RPMI8226 (cell line): ENCODE results near the gene DCBLD2.
"Not testable (repeated sequence)": the region's sequence is repeated elsewhere in the genome, so short reads cannot be mapped to it uniquely, and the experiment has no call there.

ENCODE experiments used
- DNase-seq: peaks from one replicate; pipeline ENCODE4 v3.0.0-alpha.2; 2015

DCBLD2 gene

GRCh38 chr3:98890965-98891910 lies 10.3 kb downstream of the DCBLD2 start:
- DNase-seq = no peak

DNA sequence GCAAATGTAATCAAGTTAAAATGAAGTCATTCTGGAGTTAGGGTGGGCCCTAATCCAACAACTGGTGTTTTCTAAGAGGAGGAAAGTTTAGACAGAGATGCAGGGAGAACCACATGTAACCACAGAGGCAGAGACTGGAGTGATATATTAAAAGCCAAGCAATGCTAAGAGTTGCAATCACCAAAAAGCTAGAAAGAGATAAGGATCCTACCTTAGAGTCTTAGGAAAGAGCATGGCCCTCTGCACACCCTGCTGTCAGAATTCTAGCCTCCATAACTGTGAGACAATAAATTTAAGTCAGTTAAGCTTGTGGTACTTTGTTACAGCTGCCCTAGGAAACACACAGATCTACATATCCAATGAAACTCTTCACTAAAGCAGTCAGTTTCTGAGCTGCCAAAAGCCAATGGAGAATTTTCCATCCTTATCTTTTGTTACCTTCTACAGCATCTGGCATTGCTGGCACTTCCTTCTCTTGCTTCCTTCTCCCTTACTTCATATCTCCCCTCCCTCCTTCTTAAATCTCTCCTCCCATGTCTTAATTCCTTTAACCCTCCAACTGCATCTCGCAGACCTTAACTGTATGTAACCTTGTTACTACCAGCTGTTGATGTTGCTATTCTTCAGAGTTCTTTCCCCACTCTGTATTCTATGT lies 11.2 kb downstream of the DCBLD2 start:
- no peak for DNase-seq

DNA sequence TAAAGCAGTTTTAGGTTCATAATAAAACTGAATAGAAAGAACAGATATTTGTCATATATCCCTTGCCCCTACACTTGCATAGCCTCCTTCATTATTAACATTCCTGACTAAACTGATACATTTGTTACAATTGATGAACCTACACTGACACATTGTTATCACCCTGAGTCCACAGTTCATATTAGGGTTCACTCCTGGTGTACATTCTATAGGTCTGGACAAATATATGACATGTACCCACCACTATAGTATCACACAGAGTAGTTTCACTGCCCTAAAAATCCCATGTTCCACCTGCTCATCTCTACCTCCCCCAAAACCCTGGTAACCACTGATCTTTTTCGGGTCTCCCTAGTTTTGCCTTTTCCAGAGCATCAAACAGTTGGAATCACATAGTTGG lies 13.8 kb downstream of the DCBLD2 start:
- DNase-seq = no peak

DNA sequence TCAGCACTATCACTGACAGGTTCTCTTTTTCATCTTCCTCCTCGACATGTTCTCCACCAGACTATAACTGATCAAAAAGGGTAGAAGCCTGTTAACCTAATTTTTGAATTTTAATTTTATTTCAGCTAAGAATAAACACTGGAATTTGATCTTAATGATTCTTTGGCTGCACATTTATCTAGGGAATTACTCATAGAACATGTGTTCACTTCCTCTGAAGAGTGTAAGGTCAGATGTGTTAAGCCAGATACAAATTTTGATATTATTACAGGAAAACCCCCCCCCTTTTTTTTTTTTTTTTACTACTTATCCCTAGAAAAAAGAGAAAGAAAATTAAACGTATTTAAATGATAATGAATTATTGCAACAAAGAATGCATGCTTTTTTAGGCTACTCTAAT lies 15.0 kb downstream of the DCBLD2 start:
- DNase-seq = no peak

GRCh38 chr3:98885851-98886250 lies 15.6 kb downstream of the DCBLD2 start:
- DNase-seq = no peak

DNA sequence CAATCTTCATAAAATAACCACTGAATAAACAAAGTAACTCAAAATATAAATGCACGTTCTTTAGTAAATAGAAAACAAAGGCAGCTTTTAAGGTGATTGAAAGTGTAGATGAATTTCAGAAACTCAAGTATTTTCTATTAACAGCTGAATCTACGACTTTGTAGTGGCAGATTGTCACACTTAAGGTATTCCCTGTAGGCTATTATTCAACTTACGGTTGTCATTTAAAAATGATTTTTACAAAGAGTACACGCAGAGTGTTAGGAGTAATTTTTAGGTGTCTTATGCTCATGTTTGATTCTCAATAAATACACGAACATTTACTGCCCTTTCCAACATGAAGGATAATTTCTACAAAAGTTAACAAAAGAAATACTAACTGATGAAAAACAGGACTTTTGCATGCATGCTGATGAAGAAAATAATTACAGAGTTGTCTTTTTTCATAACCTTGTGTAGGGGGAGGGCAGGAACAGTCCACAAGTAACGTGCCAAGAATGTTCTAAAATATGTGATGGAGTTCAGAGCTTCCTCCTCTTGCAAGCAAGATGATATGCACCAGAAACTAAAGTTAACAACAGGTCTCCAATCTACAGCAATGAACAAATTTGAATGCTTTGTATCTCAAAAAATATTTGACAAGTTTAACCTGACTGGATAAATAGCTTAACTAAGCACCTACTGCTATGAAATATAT lies 16.7 kb downstream of the DCBLD2 start:
- no peak for DNase-seq

GRCh38 chr3:98882614-98883333 lies 18.7 kb downstream of the DCBLD2 start:
- not testable (repeated sequence) for DNase-seq

GRCh38 chr3:98877132-98877531 lies 24.4 kb downstream of the DCBLD2 start:
- no peak for DNase-seq

- no peak for DNase-seq
Observed at GRCh38 chr3:98875535-98875934, 26.0 kb downstream of the DCBLD2 start.

DNA sequence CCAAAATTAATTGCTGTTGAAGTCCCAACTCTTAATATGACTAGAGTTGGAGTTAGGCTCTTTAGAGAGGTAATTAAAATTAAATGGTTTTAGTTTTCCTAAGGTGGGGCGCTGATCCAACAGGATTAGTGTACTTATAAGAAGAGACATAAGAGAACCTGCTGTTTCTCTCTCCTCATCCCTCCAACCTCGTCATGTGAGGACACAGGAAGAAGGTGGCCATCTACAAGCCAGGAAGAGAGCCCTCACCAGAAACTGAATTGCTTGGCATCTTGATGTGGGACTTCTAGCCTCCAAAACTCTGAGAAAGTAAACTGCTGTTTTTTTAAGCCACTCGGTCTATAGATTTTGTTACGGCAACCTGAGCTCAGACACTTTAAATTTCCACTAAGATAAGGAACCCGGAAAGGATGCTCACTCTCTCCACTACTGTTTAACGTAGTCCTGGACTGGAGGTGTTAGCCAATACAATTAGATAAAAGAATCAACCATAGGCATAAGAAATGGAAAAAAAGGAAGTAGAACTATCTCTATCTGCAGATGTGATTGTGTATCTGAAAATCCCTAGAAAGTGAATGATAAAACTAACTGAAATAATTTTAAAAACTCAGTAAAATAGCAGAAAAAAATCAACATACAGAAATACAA lies 26.8 kb downstream of the DCBLD2 start:
- no peak for DNase-seq

GRCh38 chr3:98869391-98869790 lies 32.1 kb downstream of the DCBLD2 start:
- DNase-seq = no peak

- not testable (repeated sequence) for DNase-seq
Observed at GRCh38 chr3:98857971-98858370, 43.5 kb downstream of the DCBLD2 start.

- DNase-seq = not testable (repeated sequence)
Observed at GRCh38 chr3:98857258-98857657, 44.2 kb downstream of the DCBLD2 start.

DNA sequence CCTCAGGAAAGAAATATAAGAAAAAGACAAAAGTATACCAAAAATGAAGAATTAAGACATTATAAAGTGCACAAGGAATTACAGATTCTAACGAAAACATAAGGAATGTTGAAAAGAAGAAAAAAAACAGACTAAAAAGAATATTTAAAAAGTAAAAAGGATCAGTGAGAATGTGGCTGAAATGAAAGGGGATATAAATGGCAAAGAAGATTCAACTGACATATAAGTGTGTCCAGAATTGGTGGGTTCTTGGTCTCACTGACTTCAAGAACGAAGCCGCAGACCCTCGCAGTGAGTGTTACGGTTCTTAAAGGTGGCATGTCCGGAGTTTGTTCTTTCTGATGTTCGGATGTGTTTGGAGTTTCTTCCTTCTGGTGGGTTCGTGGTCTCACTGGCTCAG lies 44.8 kb downstream of the DCBLD2 start:
- no peak for DNase-seq

DNA sequence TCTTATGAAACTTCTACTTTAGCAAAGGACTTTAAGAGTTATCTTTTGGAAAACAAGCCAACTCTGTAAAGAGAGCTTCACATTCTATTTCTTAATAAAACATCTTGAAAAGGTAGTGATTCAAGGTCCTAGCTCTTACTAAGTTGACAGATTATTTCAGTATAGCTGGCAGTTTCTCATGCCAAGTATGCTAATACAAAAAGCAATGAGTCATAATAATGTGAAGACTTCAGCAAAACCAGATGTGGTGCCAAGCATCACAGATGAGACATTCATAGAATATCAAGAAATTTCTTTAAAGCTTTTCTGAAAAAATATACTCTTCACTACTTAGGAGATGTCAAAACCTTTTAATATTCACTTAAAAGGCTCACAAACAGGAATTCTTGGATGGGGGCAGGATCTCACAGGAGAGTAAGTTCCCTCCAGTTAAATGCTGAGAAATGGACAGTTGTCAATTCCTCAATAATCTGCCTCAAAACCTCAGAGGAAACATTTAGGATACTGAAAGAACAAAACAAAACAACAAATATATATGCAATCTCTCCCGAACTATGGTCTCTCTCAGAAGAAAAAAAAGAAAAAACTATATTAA lies 45.6 kb downstream of the DCBLD2 start:
- no peak for DNase-seq

- no peak for DNase-seq
Observed at GRCh38 chr3:98848108-98848507, 53.4 kb downstream of the DCBLD2 start.

DNA sequence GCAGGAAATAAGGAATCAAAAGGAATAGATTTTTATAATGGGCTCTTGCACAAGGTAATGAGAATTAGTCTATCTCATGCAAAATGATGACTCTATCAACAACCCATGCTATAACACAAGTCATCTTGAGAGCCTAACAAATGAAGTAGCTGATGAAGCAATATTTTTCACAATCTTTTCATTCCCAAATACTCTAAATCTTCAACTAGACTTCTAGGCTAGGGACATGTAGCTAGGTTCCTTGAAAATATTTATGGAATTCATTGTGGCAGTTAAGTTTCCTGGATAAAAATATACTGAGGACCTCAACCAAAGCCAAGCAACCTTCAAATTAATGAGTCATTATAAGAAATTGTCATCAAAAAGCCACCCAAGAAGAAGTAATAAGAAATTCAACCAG lies 55.4 kb downstream of the DCBLD2 start:
- no peak for DNase-seq

GRCh38 chr3:98843266-98843959 lies 58.1 kb downstream of the DCBLD2 start:
- DNase-seq = no peak

- no peak for DNase-seq
Observed at GRCh38 chr3:98839846-98840245, 61.6 kb downstream of the DCBLD2 start.

DNA sequence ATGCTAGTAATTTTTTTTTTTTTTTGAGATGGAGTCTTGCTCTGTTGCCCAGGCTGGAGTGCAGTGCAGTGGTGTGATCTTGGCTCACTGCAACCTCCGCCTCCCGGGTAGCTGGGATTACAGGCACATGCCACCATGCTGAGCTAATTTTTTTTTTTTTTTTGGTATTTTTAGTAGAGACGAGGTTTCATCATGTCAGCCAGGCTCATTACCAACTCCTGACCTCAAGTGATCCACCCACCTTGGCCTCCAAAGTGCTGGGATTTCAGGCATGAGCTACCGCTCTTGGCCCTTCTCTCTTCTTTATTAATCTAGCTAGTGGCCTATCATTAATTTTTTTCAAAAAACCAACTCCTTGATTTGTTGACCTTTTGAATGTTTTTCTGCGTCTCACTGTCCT lies 70.4 kb downstream of the DCBLD2 start:
- DNase-seq = not testable (repeated sequence)

- no peak for DNase-seq
Observed at GRCh38 chr3:98829246-98829832, 72.2 kb downstream of the DCBLD2 start.
